GM12878 (cell line): ENCODE measurements around the gene SETD2.

Experiments used
- CBFB ChIP-seq: IDR thresholded peaks from 2 replicates; pipeline ENCODE4 v1.6.1; 2016; ENCODE audit warnings: antibody characterized with exemption, low read depth
- CTCF ChIP-seq, 3 experiments: IDR thresholded peaks in 2 of 3; conservative IDR thresholded peaks in 1 of 3; 2 replicates each; pipeline ENCODE4 v1.5.1; 2011; ENCODE audit warnings: low read depth in 3 of 3, low read length in 3 of 3, mild to moderate bottlenecking in 3 of 3, control low read depth in 2 of 3, moderate library complexity in 2 of 3, inconsistent platforms in 1 of 3, mixed read lengths in 1 of 3; ENCODE audit not compliant: control insufficient read depth in 2 of 3, insufficient read depth in 1 of 3; ENCODE audit errors: extremely low read depth in 1 of 3
- EP300 ChIP-seq, 2 experiments: fragments of 150-350 bp in 1 of 2; IDR thresholded peaks; 2 replicates each; pipeline ENCODE4 v1.6.1; 2011 to 2012; ENCODE audit warnings: low read depth in 2 of 2, low read length in 2 of 2, borderline replicate concordance in 1 of 2, improper control_type of control experiment in 1 of 2, inconsistent platforms in 1 of 2; ENCODE audit not compliant: control insufficient read depth in 1 of 2
- HDGF ChIP-seq: fragments of 450-650 bp; IDR thresholded peaks from 2 replicates; pipeline ENCODE4 v1.6.1; 2016; ENCODE audit warnings: antibody characterized with exemption
- IKZF1 ChIP-seq: fragments of 450-650 bp; conservative IDR thresholded peaks from 2 replicates; pipeline ENCODE4 v1.6.1; 2017; ENCODE audit warnings: antibody characterized with exemption, mild to moderate bottlenecking
- MYC ChIP-seq: IDR thresholded peaks from 2 replicates; pipeline ENCODE4 v1.6.1; 2011; ENCODE audit warnings: mild to moderate bottlenecking, low read length, moderate library complexity, inconsistent platforms; ENCODE audit not compliant: insufficient read depth, insufficient replicate concordance, insufficient read length, severe bottlenecking
- NR2C2 ChIP-seq: IDR thresholded peaks from 2 replicates; pipeline ENCODE4 v1.6.1; 2011; ENCODE audit warnings: borderline replicate concordance, low read depth; ENCODE audit not compliant: control insufficient read depth, insufficient read length
- POLR2AphosphoS5 ChIP-seq: IDR thresholded peaks from 2 replicates; pipeline ENCODE4 v1.6.1; 2011; ENCODE audit warnings: mild to moderate bottlenecking, low read length, inconsistent platforms
- RAD21 ChIP-seq: IDR thresholded peaks from 2 replicates; pipeline ENCODE4 v1.6.1; 2011; ENCODE audit warnings: mild to moderate bottlenecking, low read depth, low read length, moderate library complexity; ENCODE audit not compliant: insufficient read depth
- SIX5 ChIP-seq: IDR thresholded peaks from 2 replicates; pipeline ENCODE4 v1.6.1; 2011; ENCODE audit warnings: mild to moderate bottlenecking, low read depth, low read length, moderate library complexity; ENCODE audit not compliant: severe bottlenecking
- SMAD1 ChIP-seq: fragments of 450-650 bp; IDR thresholded peaks from 2 replicates; pipeline ENCODE4 v1.6.1; 2018; ENCODE audit warnings: mild to moderate bottlenecking, low read depth; ENCODE audit not compliant: partially characterized antibody
- TAF1 ChIP-seq: IDR thresholded peaks from 2 replicates; pipeline ENCODE4 v1.6.1; 2011; ENCODE audit warnings: mild to moderate bottlenecking, low read depth, low read length, borderline replicate concordance
- ZBED1 ChIP-seq: IDR thresholded peaks from 2 replicates; pipeline ENCODE4 v1.6.1; 2016; ENCODE audit warnings: borderline replicate concordance

- no peak for TF ChIP-seq SMAD1
- no peak for TF ChIP-seq MYC
- no peak for TF ChIP-seq RAD21
- TF ChIP-seq IKZF1, result peak; percentile 80
- no peak for TF ChIP-seq NR2C2
- no peak for TF ChIP-seq CTCF (IDR thresholded peaks at IDR 0.05 in 2 of 3, conservative IDR thresholded peaks at IDR 0.05 in 1 of 3; ENCODE audit: control insufficient read depth in 2 of 3, extremely low read depth in 1 of 3, insufficient read depth in 1 of 3, low read depth in 3 of 3, low read length in 3 of 3)
- no peak for TF ChIP-seq TAF1
- TF ChIP-seq HDGF, result no peak
- TF ChIP-seq ZBED1, result no peak
- no peak for TF ChIP-seq EP300 (IDR thresholded peaks at IDR 0.05; ENCODE audit: borderline replicate concordance in 1 of 2, control insufficient read depth in 1 of 2, low read depth in 2 of 2, low read length in 2 of 2)
- TF ChIP-seq CBFB, result no peak
- TF ChIP-seq POLR2AphosphoS5, result 0 out of 2 replicates have a peak, but pooled peaks have one; percentile 41
- TF ChIP-seq SIX5, result peak; percentile 11
Observed at GRCh38 chr3:47163169-47164006, 525 bp downstream of the SETD2 start.
